ENCODE results near the gene ERC1. TPM values are rescaled to one million over a fixed set of nuclear protein-coding genes. Genes with fewer than 3 reads are reported as not detected.

Gene ERC1
- total and polyA plus RNA-seq, 2 donors from 2014 or later, result 5.1 to 68.3 TPM

DNA sequence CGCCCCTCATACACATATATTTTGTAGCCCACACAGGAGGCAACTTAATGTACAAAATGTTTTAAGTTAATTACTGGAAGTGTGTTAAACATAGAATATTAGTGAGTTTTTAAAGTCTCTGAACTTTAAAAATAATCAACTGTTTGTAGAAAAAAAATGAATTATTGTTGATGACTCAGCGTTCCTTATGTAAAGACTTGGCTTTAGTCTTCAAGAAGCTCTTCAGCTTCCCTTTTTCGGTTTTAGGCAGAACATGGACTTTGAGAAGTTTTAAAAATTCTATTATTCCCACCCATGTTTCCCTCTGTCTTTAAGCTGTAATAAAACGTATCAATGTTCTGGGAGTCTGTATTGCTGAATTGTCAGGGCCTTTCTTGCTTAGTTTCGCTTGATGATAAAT is 333.9 kb downstream of the ERC1 start:
- DNase-seq, result no peak
- intact Hi-C loops (cut with DNase I), result no loop called here
- H3K27ac ChIP-seq (ENCODE audit: low read depth in 2 of 2, low read length in 2 of 2), result no peak overlapping the region

DNA sequence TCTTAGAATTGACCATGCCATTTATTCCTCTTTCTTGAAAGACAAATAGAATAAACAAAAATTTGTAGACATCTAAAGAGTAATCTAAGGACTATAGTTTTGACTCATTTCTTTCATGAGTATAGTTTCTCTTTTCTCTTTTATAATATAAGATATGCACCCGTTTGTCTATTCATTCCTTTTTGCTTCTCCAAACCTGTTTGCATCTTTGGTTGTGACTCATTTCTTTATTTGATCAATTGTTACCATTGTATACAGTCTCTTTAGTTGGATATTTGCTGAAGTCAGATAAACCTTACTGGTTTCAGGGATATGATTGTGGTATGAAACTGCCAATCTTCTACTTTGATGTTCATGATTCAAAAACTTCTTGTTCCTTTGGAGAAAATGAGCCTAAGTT is 334.6 kb downstream of the ERC1 start:
- TF ChIP-seq CTCF (IDR thresholded peaks at IDR 0.05; ENCODE audit: borderline replicate concordance, extremely low read depth, insufficient read depth), result no peak
- DNase-seq (no peak), FAIRE-seq (peak; percentile 63)
- intact Hi-C loops (cut with DNase I), result no loop called here
- Histone ChIP-seq H3K9me3 (ENCODE audit: control insufficient read depth in 2 of 3, insufficient read depth in 1 of 3, low read length in 3 of 3) (no peaks in the 10 kb centered on the region), H3K4me3 (ENCODE audit: low read length in 3 of 3) (no peak overlapping the region), H3K36me3 (ENCODE audit: control insufficient read depth in 2 of 3, insufficient read depth in 3 of 3, low read length in 3 of 3) (no peaks in the 10 kb centered on the region), H3K9ac (ENCODE audit: low read length in 3 of 3) (no peak overlapping the region), H3K27me3 (ENCODE audit: control insufficient read depth, insufficient read depth, low read length) (no peaks in the 10 kb centered on the region), H3K4me1 (ENCODE audit: control insufficient read depth in 2 of 3, insufficient read depth in 2 of 3, low read depth in 1 of 3, low read length in 3 of 3) (no peaks in the 10 kb centered on the region), H3K27ac (ENCODE audit: low read depth in 2 of 2, low read length in 2 of 2) (no peak overlapping the region)

More for the DNA sequence above, 333.9 kb downstream of the ERC1 start:
- no peak overlapping the region for H3K4me3 ChIP-seq (ENCODE audit: low read length in 3 of 3)
- H3K9ac ChIP-seq (ENCODE audit: low read length in 3 of 3), result no peak overlapping the region
- no peaks in the 10 kb centered on the region for H3K4me1 ChIP-seq (ENCODE audit: control insufficient read depth in 2 of 3, insufficient read depth in 2 of 3, low read depth in 1 of 3, low read length in 3 of 3)
- FAIRE-seq, result no peak
- no peaks in the 10 kb centered on the region for H3K9me3 ChIP-seq (ENCODE audit: control insufficient read depth in 2 of 3, insufficient read depth in 1 of 3, low read length in 3 of 3)
- no peak for TF ChIP-seq CTCF (IDR thresholded peaks at IDR 0.05; ENCODE audit: borderline replicate concordance, extremely low read depth, insufficient read depth)
- no peaks in the 10 kb centered on the region for H3K36me3 ChIP-seq (ENCODE audit: control insufficient read depth in 2 of 3, insufficient read depth in 3 of 3, low read length in 3 of 3)
- no peaks in the 10 kb centered on the region for H3K27me3 ChIP-seq (ENCODE audit: control insufficient read depth, insufficient read depth, low read length)

GRCh38 chr12:1326258-1326657 is 335.2 kb downstream of the ERC1 start:
- no peak for TF ChIP-seq CTCF (IDR thresholded peaks at IDR 0.05; ENCODE audit: borderline replicate concordance, extremely low read depth, insufficient read depth)
- Histone ChIP-seq H3K27ac (ENCODE audit: low read depth in 2 of 2, low read length in 2 of 2) (no peak overlapping the region), H3K36me3 (ENCODE audit: control insufficient read depth in 2 of 3, insufficient read depth in 3 of 3, low read length in 3 of 3) (no peaks in the 10 kb centered on the region), H3K4me3 (ENCODE audit: low read length in 3 of 3) (no peak overlapping the region), H3K9me3 (ENCODE audit: control insufficient read depth in 2 of 3, insufficient read depth in 1 of 3, low read length in 3 of 3) (no peaks in the 10 kb centered on the region), H3K27me3 (ENCODE audit: control insufficient read depth, insufficient read depth, low read length) (no peaks in the 10 kb centered on the region), H3K9ac (ENCODE audit: low read length in 3 of 3) (no peak overlapping the region), H3K4me1 (ENCODE audit: control insufficient read depth in 2 of 3, insufficient read depth in 2 of 3, low read depth in 1 of 3, low read length in 3 of 3) (no peaks in the 10 kb centered on the region)
- FAIRE-seq, result no peak
- intact Hi-C loops (cut with DNase I), result no loop called here
- no peak for DNase-seq

DNA sequence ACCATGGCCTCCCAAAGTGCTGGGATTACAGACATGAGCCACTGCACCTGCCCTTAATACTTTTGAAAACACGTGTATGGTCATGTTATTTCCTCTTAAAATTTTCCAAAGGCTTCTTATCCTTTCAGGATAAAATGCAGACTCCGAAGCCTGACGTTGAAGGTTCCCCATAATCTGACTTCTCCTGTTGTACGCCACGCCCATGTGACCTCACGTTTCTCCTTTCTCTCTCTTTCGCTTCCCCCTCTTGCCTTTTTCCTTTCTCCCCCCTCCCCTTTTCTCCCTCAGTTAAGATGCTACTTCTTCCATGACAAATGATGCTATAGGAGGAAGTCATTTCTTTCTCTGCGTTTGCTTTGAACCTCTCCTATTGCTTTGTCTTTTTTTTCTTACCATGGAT is 337.4 kb downstream of the ERC1 start:
- Histone ChIP-seq H3K9ac (ENCODE audit: low read length in 3 of 3) (no peak overlapping the region), H3K9me3 (ENCODE audit: control insufficient read depth in 2 of 3, insufficient read depth in 1 of 3, low read length in 3 of 3) (no peaks in the 10 kb centered on the region), H3K4me1 (ENCODE audit: control insufficient read depth in 2 of 3, insufficient read depth in 2 of 3, low read depth in 1 of 3, low read length in 3 of 3) (peaks cover 0 to 4% (median 0%) of the 10 kb centered on the region in 3 donors), H3K4me3 (ENCODE audit: low read length in 3 of 3) (no peak overlapping the region), H3K27me3 (ENCODE audit: control insufficient read depth, insufficient read depth, low read length) (no peaks in the 10 kb centered on the region), H3K36me3 (ENCODE audit: control insufficient read depth in 2 of 3, insufficient read depth in 3 of 3, low read length in 3 of 3) (no peaks in the 10 kb centered on the region), H3K27ac (ENCODE audit: low read depth in 2 of 2, low read length in 2 of 2) (no peak overlapping the region)
- no peak for TF ChIP-seq CTCF (IDR thresholded peaks at IDR 0.05; ENCODE audit: borderline replicate concordance, extremely low read depth, insufficient read depth)
- FAIRE-seq (no peak), DNase-seq (peak in 1 of 5 donors; percentile 7)
- intact Hi-C loops (cut with DNase I), result no loop called here

All from kidney (tissue), 14 donors.